Activated CD8-positive, alpha-beta T cell treated with anti-CD3 and anti-CD28 coated beads for 36 hours (primary cell): ENCODE results near the gene DDX46. TPM values are rescaled to one million over a fixed set of nuclear protein-coding genes. Genes with fewer than 3 reads are reported as not detected.
A peak's percentile ranks its signal among the peaks of the same experiment; 100 is the strongest.
"Not testable (repeated sequence)": the region's sequence is repeated elsewhere in the genome, so short reads cannot be mapped to it uniquely, and the experiment has no call there.

Source experiments
- ATAC-seq: fragments of 200-7000 bp; cut with Tn5 transposase; one replicate; pipeline ENCODE4 v1.10.0; 2021; ENCODE audit warnings: mild to moderate bottlenecking, moderate library complexity
- CTCF ChIA-PET: fragments of 350-600 bp; sonication (Branson Sonifier 250); formaldehyde crosslinking; loops from one replicate; lab custom pipeline; 2021; ENCODE audit warnings: antibody characterized with exemption; lab: Charles Lee
- POLR2A ChIA-PET: fragments of 350-600 bp; sonication (Branson Sonifier 250); formaldehyde crosslinking; loops from one replicate; lab custom pipeline; 2021; ENCODE audit warnings: antibody characterized with exemption; lab: Charles Lee
- DNase-seq: peaks from one replicate; pipeline ENCODE4 v3.0.0-alpha.2; 2020
- H3K27ac Mint-ChIP-seq: one replicate; pipeline ENCODE4 v1.8.0; 2021; ENCODE audit warnings: mild to moderate bottlenecking, mixed read lengths
- H3K27me3 Mint-ChIP-seq: one replicate; pipeline ENCODE4 v1.8.0; 2021; ENCODE audit warnings: mixed read lengths
- H3K36me3 Mint-ChIP-seq: one replicate; pipeline ENCODE4 v1.8.0; 2021; ENCODE audit warnings: low read depth, mixed read lengths
- H3K4me1 Mint-ChIP-seq: one replicate; pipeline ENCODE4 v1.8.0; 2021; ENCODE audit warnings: low read depth, mixed read lengths
- H3K4me3 Mint-ChIP-seq: one replicate; pipeline ENCODE4 v1.8.0; 2021; ENCODE audit warnings: mild to moderate bottlenecking, moderate library complexity, mixed read lengths
- H3K9me3 Mint-ChIP-seq: one replicate; pipeline ENCODE4 v1.8.0; 2021; ENCODE audit warnings: mixed read lengths
- intact Hi-C: fragments of 100-400 bp; cut with micrococcal nuclease; formaldehyde crosslinking; loops from one replicate; pipeline ENCODE4 v1.10.0; 2022
- total RNA-seq, 2 experiments: library from RNA; stranded (reverse); gene quantifications; one replicate each; pipeline ENCODE4 v1.2.3, GENCODE V29; 2021
- TF ChIP-seq, protein P1 (sequence below): fragments of 200-600 bp; IDR thresholded peaks from one replicate; pipeline ENCODE4 v1.8.0; 2022; ENCODE audit warnings: antibody characterized with exemption, mild to moderate bottlenecking

The DDX46 gene
- total RNA-seq, 2 experiments from 2014 or later, result 60.8 to 67.9 TPM

- TF ChIP-seq, protein P1, sequence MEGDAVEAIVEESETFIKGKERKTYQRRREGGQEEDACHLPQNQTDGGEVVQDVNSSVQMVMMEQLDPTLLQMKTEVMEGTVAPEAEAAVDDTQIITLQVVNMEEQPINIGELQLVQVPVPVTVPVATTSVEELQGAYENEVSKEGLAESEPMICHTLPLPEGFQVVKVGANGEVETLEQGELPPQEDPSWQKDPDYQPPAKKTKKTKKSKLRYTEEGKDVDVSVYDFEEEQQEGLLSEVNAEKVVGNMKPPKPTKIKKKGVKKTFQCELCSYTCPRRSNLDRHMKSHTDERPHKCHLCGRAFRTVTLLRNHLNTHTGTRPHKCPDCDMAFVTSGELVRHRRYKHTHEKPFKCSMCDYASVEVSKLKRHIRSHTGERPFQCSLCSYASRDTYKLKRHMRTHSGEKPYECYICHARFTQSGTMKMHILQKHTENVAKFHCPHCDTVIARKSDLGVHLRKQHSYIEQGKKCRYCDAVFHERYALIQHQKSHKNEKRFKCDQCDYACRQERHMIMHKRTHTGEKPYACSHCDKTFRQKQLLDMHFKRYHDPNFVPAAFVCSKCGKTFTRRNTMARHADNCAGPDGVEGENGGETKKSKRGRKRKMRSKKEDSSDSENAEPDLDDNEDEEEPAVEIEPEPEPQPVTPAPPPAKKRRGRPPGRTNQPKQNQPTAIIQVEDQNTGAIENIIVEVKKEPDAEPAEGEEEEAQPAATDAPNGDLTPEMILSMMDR, result no peak
Measured at GRCh38 chr5:134749415-134749814, 9.2 kb upstream of the DDX46 start.

DNA sequence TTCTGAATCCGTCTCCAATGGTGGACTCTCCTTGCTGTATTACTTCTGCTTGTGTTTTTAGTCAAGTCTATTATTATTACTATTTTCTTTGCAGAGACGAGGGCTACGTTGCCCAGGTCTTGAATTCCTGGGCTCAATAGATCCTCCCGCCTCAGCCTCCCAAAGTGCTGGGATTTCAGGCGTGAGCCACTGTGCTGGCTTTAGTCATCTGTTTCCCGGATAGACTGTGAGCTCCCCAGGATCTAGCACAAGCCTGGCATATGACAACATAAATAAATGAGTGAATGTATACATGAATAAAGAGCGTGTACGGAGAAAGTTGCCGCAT is 439 bp upstream of the DDX46 start:
- POLR2A ChIA-PET, result interaction anchor here (0.9 to 8.2 kb wide), 6 partner anchors 14 to 152 kb away, joined by 3 to 65 read pairs (median 4); partner anchors contain the start of gene CAMLG

More at GRCh38 chr5:134749415-134749814, 9.2 kb upstream of the DDX46 start:
- CTCF ChIA-PET, result no interaction called here
- no peak for DNase-seq
- Mint-ChIP-seq H3K4me3 (no peak overlapping the region), H3K27ac (no peak overlapping the region), H3K4me1 (no peaks in the 10 kb centered on the region), H3K27me3 (no peaks in the 10 kb centered on the region), H3K36me3 (peaks cover 4% of the 10 kb centered on the region), H3K9me3 (no peaks in the 10 kb centered on the region)
- POLR2A ChIA-PET, result interaction anchor here (0.6 to 2.2 kb wide), 3 partner anchors 8 to 11 kb away, joined by 4 to 7 read pairs (median 5); partner anchors contain the start of gene CAMLG
- no peak for ATAC-seq
- intact Hi-C loops, result no loop called here

GRCh38 chr5:134767528-134768291 is 9.1 kb downstream of the DDX46 start:
- intact Hi-C loops, CTCF ChIA-PET, POLR2A ChIA-PET, H3K9me3 Mint-ChIP-seq, H3K27ac Mint-ChIP-seq, H3K27me3 Mint-ChIP-seq, ATAC-seq, H3K4me3 Mint-ChIP-seq, DNase-seq, H3K4me1 Mint-ChIP-seq: not testable (repeated sequence)
- H3K36me3 Mint-ChIP-seq, result peaks cover 22% of the 10 kb centered on the region

More for the DNA sequence above, 439 bp upstream of the DDX46 start:
- H3K9me3 Mint-ChIP-seq, result no peaks in the 10 kb centered on the region
- H3K27me3 Mint-ChIP-seq, result no peaks in the 10 kb centered on the region
- H3K27ac Mint-ChIP-seq, result peak overlapping the region; percentile 94
- peaks cover 10% of the 10 kb centered on the region for H3K36me3 Mint-ChIP-seq
- no peak for DNase-seq
- H3K4me1 Mint-ChIP-seq, result peaks cover 26% of the 10 kb centered on the region
- CTCF ChIA-PET, result interaction anchor here (0.7 to 6.2 kb wide), 13 partner anchors 9 to 171 kb away, joined by 3 to 77 read pairs (median 4); partner anchors contain the start of genes CAMLG, PCBD2 and SEC24A
- intact Hi-C loops, result no loop called here
- ATAC-seq, result no peak
- peak overlapping the region; percentile 99 for H3K4me3 Mint-ChIP-seq
- TF ChIP-seq, protein P1, result no peak

GRCh38 chr5:134769206-134769605 is 10.6 kb downstream of the DDX46 start:
- CTCF ChIA-PET, result interaction anchor here (1.8 kb wide), 1 partner anchor 11 kb away, joined by 4 read pairs; no protein-coding TSS in a partner anchor
- H3K4me1 Mint-ChIP-seq, result no peaks in the 10 kb centered on the region
- no peak overlapping the region for H3K27ac Mint-ChIP-seq
- ATAC-seq, result no peak
- TF ChIP-seq, protein P1, result no peak
- POLR2A ChIA-PET, result interaction anchor here (0.9 kb wide), 1 partner anchor 69 kb away, joined by 3 read pairs; no protein-coding TSS in a partner anchor
- no peaks in the 10 kb centered on the region for H3K27me3 Mint-ChIP-seq
- H3K9me3 Mint-ChIP-seq, result no peaks in the 10 kb centered on the region
- H3K4me3 Mint-ChIP-seq, result no peak overlapping the region
- intact Hi-C loops, result no loop called here
- no peak for DNase-seq
- peaks cover 22% of the 10 kb centered on the region for H3K36me3 Mint-ChIP-seq

DNA sequence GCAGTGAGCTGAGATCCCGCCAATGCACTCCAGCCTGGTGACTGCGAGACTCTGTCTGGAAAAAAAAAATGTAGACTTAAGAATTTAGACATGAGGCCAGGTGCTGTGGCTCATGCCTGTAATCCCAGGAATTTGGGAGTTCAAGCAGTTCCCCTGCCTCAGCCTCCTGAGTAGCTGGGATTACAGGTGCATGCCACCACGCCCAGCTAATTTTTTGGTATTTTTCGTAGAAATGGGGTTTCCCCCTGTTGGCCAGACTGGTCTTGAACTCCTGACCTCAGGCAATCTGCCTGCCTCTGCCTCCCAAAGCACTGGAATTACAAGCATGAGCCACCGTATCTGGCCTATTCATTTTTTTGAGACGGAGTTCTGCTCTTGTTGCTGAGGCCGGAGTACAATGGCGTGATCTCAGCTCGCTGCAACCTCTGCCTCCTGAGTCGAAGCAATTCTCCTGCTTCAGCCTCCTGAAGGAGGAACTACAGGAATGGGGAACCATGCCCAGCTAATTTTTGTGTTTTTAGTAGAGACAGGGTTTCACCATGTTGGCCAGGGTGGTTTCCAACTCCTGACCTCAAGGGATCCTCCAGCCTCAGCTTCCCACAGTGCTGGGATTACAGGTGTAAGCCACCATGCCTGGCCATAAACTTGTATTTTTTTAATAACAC is 14.0 kb downstream of the DDX46 start:
- H3K36me3 Mint-ChIP-seq, result peaks cover 33% of the 10 kb centered on the region
- no peak overlapping the region for H3K27ac Mint-ChIP-seq
- POLR2A ChIA-PET, result interaction anchor here (1.9 kb wide), 1 partner anchor 14 kb away, joined by 5 read pairs; the partner anchor contains the start of gene DDX46
- CTCF ChIA-PET, result interaction anchor here (1.0 to 2.2 kb wide), 4 partner anchors 9 to 69 kb away, joined by 3 to 4 read pairs (median 3); no protein-coding TSS in a partner anchor
- intact Hi-C loops, result no loop called here
- H3K4me1 Mint-ChIP-seq, result no peaks in the 10 kb centered on the region
- TF ChIP-seq, protein P1, result no peak
- no peak for DNase-seq
- H3K27me3 Mint-ChIP-seq, result no peaks in the 10 kb centered on the region
- no peaks in the 10 kb centered on the region for H3K9me3 Mint-ChIP-seq
- H3K4me3 Mint-ChIP-seq, result no peak overlapping the region
- no peak for ATAC-seq
